ENCODE measurements around the gene COL5A1.

- TF ChIP-seq, protein P1, sequence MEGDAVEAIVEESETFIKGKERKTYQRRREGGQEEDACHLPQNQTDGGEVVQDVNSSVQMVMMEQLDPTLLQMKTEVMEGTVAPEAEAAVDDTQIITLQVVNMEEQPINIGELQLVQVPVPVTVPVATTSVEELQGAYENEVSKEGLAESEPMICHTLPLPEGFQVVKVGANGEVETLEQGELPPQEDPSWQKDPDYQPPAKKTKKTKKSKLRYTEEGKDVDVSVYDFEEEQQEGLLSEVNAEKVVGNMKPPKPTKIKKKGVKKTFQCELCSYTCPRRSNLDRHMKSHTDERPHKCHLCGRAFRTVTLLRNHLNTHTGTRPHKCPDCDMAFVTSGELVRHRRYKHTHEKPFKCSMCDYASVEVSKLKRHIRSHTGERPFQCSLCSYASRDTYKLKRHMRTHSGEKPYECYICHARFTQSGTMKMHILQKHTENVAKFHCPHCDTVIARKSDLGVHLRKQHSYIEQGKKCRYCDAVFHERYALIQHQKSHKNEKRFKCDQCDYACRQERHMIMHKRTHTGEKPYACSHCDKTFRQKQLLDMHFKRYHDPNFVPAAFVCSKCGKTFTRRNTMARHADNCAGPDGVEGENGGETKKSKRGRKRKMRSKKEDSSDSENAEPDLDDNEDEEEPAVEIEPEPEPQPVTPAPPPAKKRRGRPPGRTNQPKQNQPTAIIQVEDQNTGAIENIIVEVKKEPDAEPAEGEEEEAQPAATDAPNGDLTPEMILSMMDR (conservative IDR thresholded peaks at IDR 0.05 in 1 of 2, IDR thresholded peaks at IDR 0.05 in 1 of 2; ENCODE audit: low read depth in 1 of 2, low read length in 2 of 2): no peak
- TF ChIP-seq EZH2 (IDR thresholded peaks at IDR 0.05; ENCODE audit: low read length, missing control alignments): no peak
Observed at GRCh38 chr9:134631881-134632280, 9.7 kb upstream of the COL5A1 start.

Data from fibroblast of lung (primary cell).